ENCODE data around the gene ARHGAP31.

DNA sequence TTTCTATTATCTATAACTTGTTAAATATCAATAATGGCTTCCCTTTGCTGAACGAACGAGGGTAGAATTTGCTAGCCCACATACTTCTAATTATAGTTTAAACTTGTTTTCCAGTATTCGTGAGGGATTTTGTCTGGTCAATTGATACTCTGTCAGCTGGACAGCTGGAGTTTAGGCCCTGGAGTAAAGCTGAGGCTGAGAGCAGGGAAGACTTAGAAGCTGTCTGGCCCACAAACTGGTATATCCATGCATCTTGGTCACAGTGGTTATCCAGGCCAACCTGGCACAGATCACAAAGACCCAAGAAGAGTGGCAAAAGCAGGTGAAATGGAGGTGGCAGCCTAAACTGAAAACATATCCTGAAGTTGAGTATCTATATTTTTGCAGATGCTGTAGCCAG lies 19.3 kb downstream of the ARHGAP31 start:
- TF ChIP-seq CTCF (conservative IDR thresholded peaks at IDR 0.05): no peak
- TF ChIP-seq EZH2 (IDR thresholded peaks at IDR 0.05; ENCODE audit: low read depth): no peak
